CD4-positive, alpha-beta T cell treated with Interleukin-12 subunit alpha and Interleukin-12 subunit beta, for 1 hour (primary cell): ENCODE data around the gene TMEM217.
"Not testable (repeated sequence)": the region's sequence is repeated elsewhere in the genome, so short reads cannot be mapped to it uniquely, and the experiment has no call there.

Experiments
- DNase-seq: peaks from one replicate; pipeline ENCODE4 v3.0.0-alpha.2; 2020

TMEM217 gene

DNA sequence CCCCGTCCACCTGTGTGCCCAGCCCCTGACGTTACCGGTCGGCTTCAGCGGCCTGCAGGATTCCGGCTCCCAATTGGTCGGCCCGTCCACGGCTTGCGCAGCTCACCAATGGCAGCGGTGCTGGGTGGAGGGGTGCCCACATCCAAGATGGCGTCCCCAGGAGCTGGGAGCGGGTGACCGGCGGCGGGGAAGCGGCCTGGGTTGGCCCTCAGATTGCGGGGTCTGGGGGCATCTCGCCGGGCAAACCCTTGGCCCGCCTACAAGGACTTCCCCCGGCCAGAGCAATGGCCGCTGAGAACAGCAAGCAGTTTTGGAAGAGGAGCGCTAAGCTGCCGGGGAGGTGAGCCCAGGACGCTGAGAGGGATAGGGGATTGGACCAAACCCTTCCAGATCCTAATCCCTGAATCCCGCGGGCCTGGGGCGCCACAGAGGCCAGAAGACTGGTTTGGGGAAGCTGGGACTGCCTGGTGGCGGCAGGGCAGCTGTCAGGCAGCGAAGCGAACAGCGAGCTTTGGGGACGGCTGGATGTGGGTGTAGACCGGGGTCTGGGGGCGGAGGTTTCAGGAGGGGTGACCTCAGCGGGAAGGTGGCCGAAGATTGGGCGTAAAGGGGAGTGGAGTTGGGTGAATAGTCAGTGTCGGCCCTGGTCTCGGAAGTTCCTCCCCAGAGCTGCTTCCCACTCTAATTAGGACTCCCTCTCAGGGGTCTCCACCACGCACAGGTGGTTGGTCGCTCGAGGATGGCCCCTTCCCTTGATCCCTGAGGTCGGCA, at the start of gene TMEM217, which contains the start of gene TBC1D22B:
TSS of gene TMEM217 (minus strand) at position 511 of the 771 bp plus-strand sequence. CDS start 39,114 bp downstream, outside the sequence.
TSS of gene TBC1D22B (plus strand) at position 139 of the 771 bp plus-strand sequence. CDS start at position 285, 146 bp downstream.
- DNase-seq = peak; percentile 96

- not testable (repeated sequence) for DNase-seq
Observed at GRCh38 chr6:37307484-37307883, 49.5 kb upstream of the TMEM217 start.

GRCh38 chr6:37306624-37307222, 48.8 kb upstream of the TMEM217 start:
- no peak for DNase-seq

GRCh38 chr6:37305841-37306425, 48.0 kb upstream of the TMEM217 start:
- DNase-seq = no peak

DNA sequence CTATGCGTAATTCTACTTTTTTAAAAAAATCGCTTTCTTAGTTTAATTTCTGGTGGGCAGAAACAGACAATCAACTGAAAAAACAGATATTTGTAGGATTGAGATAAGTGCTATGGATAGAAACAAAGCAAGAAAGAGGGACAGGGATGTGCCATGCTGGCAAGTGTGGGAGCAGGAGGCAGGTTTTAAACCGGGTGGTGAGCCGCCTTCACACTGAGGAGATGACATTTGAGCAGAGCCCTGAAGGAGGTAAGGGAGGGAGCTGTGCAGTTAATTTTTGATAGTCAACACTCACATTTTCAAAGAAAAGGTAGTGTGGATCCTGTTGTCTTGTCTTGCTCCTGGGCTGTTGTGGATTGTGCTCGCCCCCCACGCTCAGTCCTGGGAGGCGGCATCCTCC, 46.8 kb upstream of the TMEM217 start:
- DNase-seq = no peak

DNA sequence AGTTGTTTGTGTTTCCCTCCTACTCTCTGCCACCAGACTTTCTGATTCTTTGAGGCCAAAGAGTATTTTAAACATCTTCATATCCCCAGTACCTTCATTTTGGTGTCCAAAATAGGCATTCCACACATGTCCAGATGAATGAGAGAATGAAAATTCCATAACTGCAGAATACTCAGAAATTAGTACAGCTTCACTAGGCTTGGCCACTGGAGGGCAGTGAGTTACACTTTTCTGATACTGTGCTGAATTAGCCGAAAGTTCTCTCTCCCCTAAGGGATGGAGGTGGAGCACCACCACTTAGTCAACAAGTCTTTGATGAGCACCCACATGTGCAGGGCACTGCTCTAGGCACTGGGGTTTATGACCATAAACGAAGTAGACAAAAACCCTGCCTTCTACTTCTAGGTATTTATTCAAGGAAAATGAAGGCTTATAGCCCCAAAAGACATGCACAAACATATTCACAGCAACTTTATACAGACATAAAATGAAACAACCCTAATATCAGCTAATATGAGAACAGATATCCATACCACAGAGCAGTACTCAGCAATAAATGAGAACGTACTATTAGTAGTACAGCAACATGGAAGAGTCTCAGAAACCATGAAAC, 46.1 kb upstream of the TMEM217 start:
- no peak for DNase-seq

GRCh38 chr6:37303091-37303660, 45.2 kb upstream of the TMEM217 start:
- DNase-seq = no peak

DNA sequence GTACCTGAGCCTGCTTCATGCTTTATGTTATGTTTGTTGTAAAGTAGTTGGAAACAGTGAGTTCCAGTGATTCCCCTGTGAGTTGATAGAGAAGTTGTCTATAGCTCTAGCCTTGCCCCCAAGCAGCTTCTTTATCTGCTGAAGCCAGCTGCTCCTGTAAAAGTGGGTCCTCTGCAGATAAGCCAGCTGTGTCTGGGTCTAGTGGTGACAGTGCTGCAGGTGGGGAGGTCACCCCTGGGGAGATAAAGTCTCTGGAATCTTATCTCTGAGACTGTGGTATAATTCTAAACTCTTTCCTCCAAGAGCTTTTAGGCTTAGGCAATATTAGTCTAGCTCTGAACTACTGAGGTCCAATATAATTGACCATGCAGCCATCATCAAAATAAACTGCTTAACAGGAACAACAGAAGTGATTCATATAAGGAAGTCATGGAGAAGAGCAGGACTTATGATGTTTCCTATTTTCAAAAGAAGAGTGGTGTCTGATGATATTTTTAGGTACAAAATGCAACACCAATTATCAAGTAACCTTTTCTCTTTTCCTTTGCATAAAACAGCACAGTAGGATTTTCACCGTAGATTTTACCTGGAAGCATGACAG, 44.2 kb upstream of the TMEM217 start:
- DNase-seq = no peak

DNA sequence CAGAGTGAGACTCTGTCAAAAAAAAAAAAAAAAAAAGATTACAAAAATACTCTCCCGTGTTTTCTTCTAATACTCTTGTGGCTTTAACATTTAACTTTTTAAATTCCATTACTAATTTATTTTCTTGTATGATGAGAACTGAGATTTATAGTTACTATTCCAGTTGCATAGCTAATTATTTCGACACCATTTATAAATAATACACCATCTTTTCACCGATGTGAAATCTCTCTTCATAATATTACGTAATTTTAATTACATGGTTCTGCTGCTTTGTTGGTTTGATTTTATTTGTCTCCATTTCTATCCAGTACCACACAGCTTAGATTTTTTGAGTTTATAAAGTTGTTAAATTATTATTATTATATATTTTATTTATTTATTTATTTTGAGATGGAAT, 42.0 kb upstream of the TMEM217 start:
- DNase-seq = no peak

GRCh38 chr6:37298958-37299357, 41.0 kb upstream of the TMEM217 start:
- DNase-seq = no peak

- not testable (repeated sequence) for DNase-seq
Observed at GRCh38 chr6:37297637-37298036, 39.7 kb upstream of the TMEM217 start.

- DNase-seq = no peak
Observed at GRCh38 chr6:37293426-37293825, 35.5 kb upstream of the TMEM217 start.

DNA sequence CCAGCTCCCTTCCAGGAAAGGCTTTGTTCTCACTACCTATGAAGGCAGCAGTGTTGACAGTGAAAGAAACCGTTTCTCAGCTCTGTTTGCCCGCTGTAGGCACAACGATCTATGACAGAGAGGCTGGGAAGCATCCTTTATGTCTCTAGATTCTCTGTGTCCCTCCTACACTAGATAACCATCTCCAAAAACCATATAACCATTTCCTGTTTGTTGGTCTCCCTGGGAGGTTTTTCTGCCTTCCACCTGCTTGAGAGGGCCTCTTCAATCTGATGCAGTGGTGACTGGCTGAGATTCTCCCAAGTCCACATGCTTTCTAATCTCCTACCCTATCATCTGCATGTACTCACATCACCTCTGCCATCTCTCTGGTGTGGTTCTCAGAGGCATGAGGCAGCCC, 32.0 kb upstream of the TMEM217 start:
- DNase-seq = peak; percentile 51

DNA sequence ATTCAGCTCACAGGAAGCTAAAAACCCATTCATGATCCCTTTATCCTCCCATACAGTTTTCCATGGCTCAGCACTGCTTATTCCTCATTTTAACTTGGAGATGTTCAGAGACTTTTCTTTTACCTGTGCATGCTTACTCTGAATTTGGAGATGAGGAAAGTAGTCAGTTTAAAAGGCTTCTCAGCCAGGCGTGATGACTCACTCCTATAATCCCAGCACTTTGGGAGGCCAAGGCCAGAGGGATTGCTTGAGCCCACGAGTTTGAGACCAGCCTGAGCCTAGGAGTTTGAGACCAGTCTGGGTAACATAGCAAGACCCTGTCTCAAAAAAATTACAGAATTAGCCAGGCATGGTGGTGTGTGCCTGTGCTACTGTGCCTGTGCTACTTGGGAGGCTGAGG, 30.3 kb upstream of the TMEM217 start:
- no peak for DNase-seq

GRCh38 chr6:37287519-37288157, 29.7 kb upstream of the TMEM217 start:
- DNase-seq = no peak

DNA sequence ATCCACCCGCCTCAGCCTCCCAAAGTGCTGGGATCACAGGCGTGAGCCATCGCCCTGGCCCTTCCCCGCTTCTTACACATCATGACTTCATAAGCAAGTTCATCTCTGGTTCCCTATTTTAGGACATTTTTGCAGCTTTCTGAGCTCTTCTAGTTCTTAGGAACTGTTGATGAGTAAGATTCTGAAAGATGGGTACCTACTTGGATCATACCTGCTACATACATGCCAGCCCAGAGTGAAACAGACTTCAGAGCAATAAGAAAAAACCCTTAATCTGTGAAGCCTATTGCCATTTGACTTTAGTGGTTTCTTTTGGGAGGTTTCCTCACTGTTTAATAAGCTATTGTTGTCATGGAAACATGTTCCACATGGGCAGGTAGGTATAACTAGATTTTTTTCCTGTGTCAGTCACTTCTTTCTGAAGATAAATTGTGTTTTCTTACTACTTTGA, 27.9 kb upstream of the TMEM217 start:
- DNase-seq = no peak

GRCh38 chr6:37284781-37285180, 26.8 kb upstream of the TMEM217 start:
- no peak for DNase-seq

DNA sequence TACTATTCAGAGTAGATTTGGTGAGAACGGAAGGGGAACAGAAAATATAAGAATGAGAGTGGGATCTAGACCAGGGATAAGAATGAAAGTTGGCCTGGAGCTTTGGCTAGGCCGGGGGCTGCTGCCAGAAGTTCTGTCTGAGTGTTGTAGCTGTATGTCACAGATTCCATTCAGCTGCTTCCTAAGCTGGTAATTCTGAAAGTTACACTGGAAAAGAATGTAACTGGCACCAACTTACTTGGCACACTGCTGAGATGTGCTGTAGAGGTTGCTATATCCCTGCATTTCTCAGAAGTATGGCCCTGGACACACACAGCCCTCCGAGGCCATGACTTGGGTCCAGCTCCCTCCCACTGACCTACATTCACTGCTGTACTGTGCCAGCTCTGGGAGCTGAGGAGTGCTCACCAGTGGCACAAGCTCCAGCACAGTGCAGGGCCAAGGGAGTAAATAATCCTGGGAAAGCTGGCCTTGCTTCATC, 25.8 kb upstream of the TMEM217 start:
- no peak for DNase-seq

DNA sequence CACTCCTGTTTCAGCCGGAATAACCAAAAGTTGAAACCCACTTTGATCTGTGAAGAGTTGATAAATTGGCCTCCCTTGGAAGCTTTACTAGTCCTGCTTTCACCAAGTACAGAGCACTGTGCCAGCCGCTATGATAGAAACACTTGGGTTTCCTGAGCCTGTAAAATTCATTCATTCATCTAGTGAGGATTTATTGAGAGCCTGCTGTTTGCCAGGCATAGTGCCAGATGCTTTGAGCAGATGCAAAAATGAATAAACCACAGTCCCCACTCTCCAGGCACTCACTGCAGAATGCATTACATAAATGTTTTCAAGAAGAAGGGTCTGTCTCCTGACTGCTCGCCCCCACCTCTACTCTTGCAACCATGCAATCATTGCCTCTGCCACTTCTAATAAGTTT, 25.3 kb upstream of the TMEM217 start:
- DNase-seq = no peak

DNA sequence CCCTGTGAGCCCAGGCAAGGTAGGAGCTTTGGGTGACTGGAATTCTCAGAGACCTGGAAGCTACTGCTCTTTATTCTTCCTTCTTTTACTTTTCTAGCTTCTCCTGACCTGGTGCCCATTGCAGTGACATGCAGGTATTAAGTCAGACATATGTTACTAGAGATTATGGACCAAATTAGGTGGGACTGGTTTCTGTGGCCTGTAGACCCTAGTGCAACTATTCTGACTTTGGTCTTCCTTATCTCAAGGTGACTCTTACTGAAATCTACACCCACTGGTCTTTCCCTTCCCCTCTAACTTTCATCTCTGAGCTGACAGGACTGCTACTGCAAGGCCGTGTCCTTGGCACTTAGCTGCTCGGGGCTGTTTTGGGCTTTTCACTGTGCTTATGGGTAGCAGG, 24.4 kb upstream of the TMEM217 start:
- DNase-seq = no peak

- no peak for DNase-seq
Observed at GRCh38 chr6:37280162-37280887, 22.4 kb upstream of the TMEM217 start.
